Fibroblast of lung (primary cell): ENCODE measurements around the gene IRF4.

Source experiments
- EZH2 ChIP-seq: IDR thresholded peaks from 2 replicates; pipeline ENCODE4 v1.5.1; 2012; ENCODE audit warnings: low read length, control low read depth, mild to moderate bottlenecking; ENCODE audit errors: missing control alignments
- TF ChIP-seq, protein P1 (sequence below), 2 donors: IDR thresholded peaks in 1 of 2; conservative IDR thresholded peaks in 1 of 2; 1 replicate in 1 of 2; 2 replicates in 1 of 2; pipeline ENCODE4 v1.5.1; 2011 to 2012; ENCODE audit warnings: low read length in 2 of 2, control low read depth in 1 of 2, inconsistent platforms in 1 of 2, low read depth in 1 of 2, mild to moderate bottlenecking in 1 of 2

- TF ChIP-seq, protein P1, sequence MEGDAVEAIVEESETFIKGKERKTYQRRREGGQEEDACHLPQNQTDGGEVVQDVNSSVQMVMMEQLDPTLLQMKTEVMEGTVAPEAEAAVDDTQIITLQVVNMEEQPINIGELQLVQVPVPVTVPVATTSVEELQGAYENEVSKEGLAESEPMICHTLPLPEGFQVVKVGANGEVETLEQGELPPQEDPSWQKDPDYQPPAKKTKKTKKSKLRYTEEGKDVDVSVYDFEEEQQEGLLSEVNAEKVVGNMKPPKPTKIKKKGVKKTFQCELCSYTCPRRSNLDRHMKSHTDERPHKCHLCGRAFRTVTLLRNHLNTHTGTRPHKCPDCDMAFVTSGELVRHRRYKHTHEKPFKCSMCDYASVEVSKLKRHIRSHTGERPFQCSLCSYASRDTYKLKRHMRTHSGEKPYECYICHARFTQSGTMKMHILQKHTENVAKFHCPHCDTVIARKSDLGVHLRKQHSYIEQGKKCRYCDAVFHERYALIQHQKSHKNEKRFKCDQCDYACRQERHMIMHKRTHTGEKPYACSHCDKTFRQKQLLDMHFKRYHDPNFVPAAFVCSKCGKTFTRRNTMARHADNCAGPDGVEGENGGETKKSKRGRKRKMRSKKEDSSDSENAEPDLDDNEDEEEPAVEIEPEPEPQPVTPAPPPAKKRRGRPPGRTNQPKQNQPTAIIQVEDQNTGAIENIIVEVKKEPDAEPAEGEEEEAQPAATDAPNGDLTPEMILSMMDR (conservative IDR thresholded peaks at IDR 0.05 in 1 of 2, IDR thresholded peaks at IDR 0.05 in 1 of 2; ENCODE audit: low read depth in 1 of 2, low read length in 2 of 2) = no peak
- no peak for TF ChIP-seq EZH2
These were observed 6.5 kb downstream of the IRF4 start for GRCh38 chr6:398065-398464.
